ENCODE results near the gene GRIK2.

DNA sequence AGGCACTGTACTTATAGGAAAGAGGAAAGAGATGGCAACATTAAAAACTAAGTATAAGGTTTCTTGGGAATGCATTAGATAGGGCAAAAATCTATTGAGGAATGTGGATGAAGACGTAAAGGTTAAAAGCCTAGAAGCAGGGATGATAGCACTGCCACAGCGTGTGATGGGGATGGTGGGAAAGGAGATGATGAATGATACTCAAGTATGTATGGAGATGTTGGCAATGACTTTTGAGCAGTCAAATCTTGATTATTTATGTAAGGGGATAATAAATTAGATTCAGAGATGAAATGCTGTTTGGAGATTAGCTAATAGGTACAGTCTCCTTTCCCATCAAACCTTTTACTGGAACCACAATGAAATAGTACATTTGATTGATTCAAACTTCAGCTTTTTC lies 432.8 kb downstream of the GRIK2 start:
- TF ChIP-seq RAD21 (IDR thresholded peaks at IDR 0.05; ENCODE audit: low read length), result no peak
- TF ChIP-seq, protein P1, sequence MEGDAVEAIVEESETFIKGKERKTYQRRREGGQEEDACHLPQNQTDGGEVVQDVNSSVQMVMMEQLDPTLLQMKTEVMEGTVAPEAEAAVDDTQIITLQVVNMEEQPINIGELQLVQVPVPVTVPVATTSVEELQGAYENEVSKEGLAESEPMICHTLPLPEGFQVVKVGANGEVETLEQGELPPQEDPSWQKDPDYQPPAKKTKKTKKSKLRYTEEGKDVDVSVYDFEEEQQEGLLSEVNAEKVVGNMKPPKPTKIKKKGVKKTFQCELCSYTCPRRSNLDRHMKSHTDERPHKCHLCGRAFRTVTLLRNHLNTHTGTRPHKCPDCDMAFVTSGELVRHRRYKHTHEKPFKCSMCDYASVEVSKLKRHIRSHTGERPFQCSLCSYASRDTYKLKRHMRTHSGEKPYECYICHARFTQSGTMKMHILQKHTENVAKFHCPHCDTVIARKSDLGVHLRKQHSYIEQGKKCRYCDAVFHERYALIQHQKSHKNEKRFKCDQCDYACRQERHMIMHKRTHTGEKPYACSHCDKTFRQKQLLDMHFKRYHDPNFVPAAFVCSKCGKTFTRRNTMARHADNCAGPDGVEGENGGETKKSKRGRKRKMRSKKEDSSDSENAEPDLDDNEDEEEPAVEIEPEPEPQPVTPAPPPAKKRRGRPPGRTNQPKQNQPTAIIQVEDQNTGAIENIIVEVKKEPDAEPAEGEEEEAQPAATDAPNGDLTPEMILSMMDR (IDR thresholded peaks at IDR 0.05), result no peak
- TF ChIP-seq RFX5 (IDR thresholded peaks at IDR 0.05; ENCODE audit: low read length), result no peak
- TF ChIP-seq POLR2AphosphoS5 (IDR thresholded peaks at IDR 0.05; ENCODE audit: low read depth, low read length), result no peak
- TF ChIP-seq, protein P2, sequence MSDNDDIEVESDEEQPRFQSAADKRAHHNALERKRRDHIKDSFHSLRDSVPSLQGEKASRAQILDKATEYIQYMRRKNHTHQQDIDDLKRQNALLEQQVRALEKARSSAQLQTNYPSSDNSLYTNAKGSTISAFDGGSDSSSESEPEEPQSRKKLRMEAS (IDR thresholded peaks at IDR 0.05; ENCODE audit: low read depth), result no peak
- no peak for TF ChIP-seq FOXM1 (IDR thresholded peaks at IDR 0.05; ENCODE audit: low read depth)
- TF ChIP-seq ELF1 (IDR thresholded peaks at IDR 0.05), result no peak
- no peak for TF ChIP-seq NRF1 (IDR thresholded peaks at IDR 0.05; ENCODE audit: low read depth, low read length)
